Measurements from ENCODE around the gene EHD4.

GRCh38 chr15:41915255-41915994 is 56.9 kb downstream of the EHD4 start:
- TF ChIP-seq CTCF (optimal IDR thresholded peaks at IDR 0.05 in 1 of 3, IDR thresholded peaks at IDR 0.05 in 1 of 3, conservative IDR thresholded peaks at IDR 0.05 in 1 of 3; ENCODE audit: extremely low read depth in 1 of 3, insufficient read depth in 2 of 3, low read length in 3 of 3) = no peak
- TF ChIP-seq EZH2 (IDR thresholded peaks at IDR 0.05; ENCODE audit: low read length) = no peak
